WTC11 (cell line): Measurements from ENCODE around the gene TMEM154.

Experiments
- CTCF ChIP-seq: fragments of 200-600 bp; IDR thresholded peaks from 2 replicates; pipeline ENCODE4 v1.8.0; 2022; ENCODE audit warnings: antibody characterized with exemption
- FOXP4 ChIP-seq: sonication (generic); formaldehyde crosslinking; IDR thresholded peaks from 2 replicates; pipeline ENCODE4 v1.8.0; 2022; ENCODE audit warnings: mild to moderate bottlenecking, missing genetic modification reagents
- MAX ChIP-seq: sonication (generic); formaldehyde crosslinking; IDR thresholded peaks from 2 replicates; pipeline ENCODE4 v1.8.0; 2022; ENCODE audit warnings: mild to moderate bottlenecking, missing genetic modification reagents

- TF ChIP-seq CTCF (no peak), MAX (CRISPR knock-in tag) (no peak), FOXP4 (CRISPR knock-in tag) (no peak)
Observed at GRCh38 chr4:152674359-152674758, 5.4 kb downstream of the TMEM154 start.
